ENCODE data around the gene KIF2C. TPM values are rescaled to one million over a fixed set of nuclear protein-coding genes. Genes with fewer than 3 reads are reported as not detected.

Gene KIF2C
- polyA plus RNA-seq, 1 of the 3 experiments (the other 2 are of a cell fraction), result 20.7 TPM

- ChIA-PET POLR2A (no interaction called here), CTCF (no interaction called here)
- Histone ChIP-seq H3K4me2 (no peak overlapping the region), H3K79me2 (ENCODE audit: insufficient read depth) (no peaks in the 10 kb centered on the region; the same call in 1 of the 2 replicates), H3K4me1 (ENCODE audit: control insufficient read depth in 1 of 2, insufficient read depth in 2 of 2, low read depth in 1 of 2, low read length in 1 of 2) (no peaks in the 10 kb centered on the region), H2AFZ (ENCODE audit: low read depth) (no peak overlapping the region), H3F3A (replicated peaks; ENCODE audit: insufficient read depth) (no peaks in the 10 kb centered on the region), H4K20me1 (ENCODE audit: insufficient read depth) (no peaks in the 10 kb centered on the region), H3K4me3 (ENCODE audit: low read depth in 2 of 2, low read length in 1 of 2) (no peak overlapping the region), H3K9me2 (no peaks in the 10 kb centered on the region), H3K9ac (no peak overlapping the region), H3K36me3 (replicated peaks in 1 of 2; ENCODE audit: control insufficient read depth in 1 of 2, insufficient read depth in 2 of 2, low read length in 1 of 2) (peaks cover 9 to 49% of the 10 kb centered on the region in 2 experiments), H3K9me3 (no peaks in the 10 kb centered on the region), H3K27ac (ENCODE audit: low read depth in 2 of 2, low read length in 1 of 2) (no peak overlapping the region), H3K27me3 (ENCODE audit: insufficient read depth) (no peaks in the 10 kb centered on the region)
- DNase-seq, result no peak
- TF ChIP-seq GATA2 (CRISPR knock-in tag; IDR thresholded peaks at IDR 0.05), result no peak
- 100% methylated on average over 2 of the region's 2 CpGs for WGBS (ENCODE audit: low lambda C conversion rate)
These were observed 17.8 kb downstream of the KIF2C start for GRCh38 chr1:44757420-44757819.

GRCh38 chr1:44759077-44759476 lies 19.4 kb downstream of the KIF2C start:
- ChIA-PET POLR2A (interaction anchor here (0.6 to 1.2 kb wide), 3 partner anchors 11 to 16 kb away, joined by 3 read pairs; partner anchors contain the start of gene RPS8), CTCF (no interaction called here)
- no peak for TF ChIP-seq PBX3 (IDR thresholded peaks at IDR 0.05)
- TF ChIP-seq POLR2AphosphoS5 (IDR thresholded peaks at IDR 0.05; ENCODE audit: low read depth, low read length), result no peak
- no peak for TF ChIP-seq IRF3 (IDR thresholded peaks at IDR 0.05; ENCODE audit: low read depth, low read length)
- no peak for TF ChIP-seq REST (IDR thresholded peaks at IDR 0.05; ENCODE audit: low read depth, low read length)
- TF ChIP-seq ZBTB33 (IDR thresholded peaks at IDR 0.05; ENCODE audit: borderline replicate concordance, low read depth), result no peak
- TF ChIP-seq USF2 (IDR thresholded peaks at IDR 0.05; ENCODE audit: borderline replicate concordance, low read depth, low read length), result no peak
- no peak for TF ChIP-seq TCF12 (IDR thresholded peaks at IDR 0.05)
- no peak for TF ChIP-seq YY1 (IDR thresholded peaks at IDR 0.05; ENCODE audit: low read depth)
- TF ChIP-seq RCOR1 (IDR thresholded peaks at IDR 0.05; ENCODE audit: low read length), result no peak
- no peak for TF ChIP-seq MAX (IDR thresholded peaks at IDR 0.05; ENCODE audit: low read depth)
- TF ChIP-seq FOXM1 (IDR thresholded peaks at IDR 0.05; ENCODE audit: low read depth), result no peak
- Histone ChIP-seq H4K20me1 (ENCODE audit: insufficient read depth) (no peaks in the 10 kb centered on the region), H3K27me3 (ENCODE audit: insufficient read depth) (no peaks in the 10 kb centered on the region), H2AFZ (ENCODE audit: low read depth) (no peak overlapping the region), H3K4me3 (ENCODE audit: low read depth in 2 of 2, low read length in 1 of 2) (no peak overlapping the region), H3K9ac (no peak overlapping the region), H3K9me2 (no peaks in the 10 kb centered on the region), H3K4me2 (no peak overlapping the region), H3K36me3 (replicated peaks in 1 of 2; ENCODE audit: control insufficient read depth in 1 of 2, insufficient read depth in 2 of 2, low read length in 1 of 2) (peaks cover 24 to 48% of the 10 kb centered on the region in 2 experiments), H3K4me1 (ENCODE audit: control insufficient read depth in 1 of 2, insufficient read depth in 2 of 2, low read depth in 1 of 2, low read length in 1 of 2) (no peaks in the 10 kb centered on the region), H3K9me3 (no peaks in the 10 kb centered on the region), H3K27ac (ENCODE audit: low read depth in 2 of 2, low read length in 1 of 2) (no peak overlapping the region), H3F3A (replicated peaks; ENCODE audit: insufficient read depth) (no peaks in the 10 kb centered on the region), H3K79me2 (ENCODE audit: insufficient read depth) (no peaks in the 10 kb centered on the region)
- DNase-seq, result no peak
- 94% methylated on average over 10 of the region's 11 CpGs for WGBS (ENCODE audit: low lambda C conversion rate)
